Panc1 (cell line): ENCODE data around the gene SLAIN1. TPM values are rescaled to one million over a fixed set of nuclear protein-coding genes. Genes with fewer than 3 reads are reported as not detected.

Experiments used
- ATAC-seq: fragments of 200-7000 bp; cut with Tn5 transposase; 2 replicates; pipeline ENCODE4 v1.9.1; 2020; ENCODE audit warnings: mild to moderate bottlenecking, moderate library complexity
- BruUV-seq: library from RNA; stranded (reverse); fragments of 400-500 nt; replicated peaks from 2 replicates; lab custom pipeline; 2021; lab: Mats Ljungman, UMichigan
- CTCF ChIA-PET: fragments of 300-600 bp; sonication (Branson Sonifier 250); formaldehyde crosslinking; loops from one replicate; lab custom pipeline; 2022; ENCODE audit warnings: antibody characterized with exemption; lab: Charles Lee
- POLR2A ChIA-PET: fragments of 300-600 bp; sonication (Branson Sonifier 250); formaldehyde crosslinking; loops from one replicate; lab custom pipeline; 2022; ENCODE audit warnings: antibody characterized with exemption; lab: Charles Lee
- DNase-seq: peaks from one replicate; pipeline ENCODE4 v3.0.0-alpha.2; 2010; ENCODE audit warnings: low read depth, low spot score
- H3K27ac ChIP-seq: 2 replicates; pipeline ENCODE4 v1.5.1; 2011; ENCODE audit warnings: mild to moderate bottlenecking, low read length, inconsistent platforms
- H3K27me3 ChIP-seq: fragments of 200-500 bp; sonication (Bioruptor generic); 2 replicates; pipeline ENCODE4 v1.6.0; 2014; ENCODE audit warnings: low read length, inconsistent platforms; ENCODE audit not compliant: control insufficient read depth, insufficient read depth
- H3K36me3 ChIP-seq: fragments of 200-500 bp; sonication (Bioruptor generic); 2 replicates; pipeline ENCODE4 v1.5.1; 2014; ENCODE audit warnings: inconsistent platforms, mild to moderate bottlenecking, low read length, moderate library complexity; ENCODE audit not compliant: control insufficient read depth, insufficient read depth
- H3K4me1 ChIP-seq: 2 replicates; pipeline ENCODE4 v1.5.1; 2011; ENCODE audit warnings: inconsistent platforms, mild to moderate bottlenecking, low read length, moderate library complexity; ENCODE audit not compliant: control insufficient read depth, insufficient read depth
- H3K4me3 ChIP-seq, 2 experiments: 2 replicates each; pipeline ENCODE4 v1.5.1; 2011 to 2012; ENCODE audit warnings: low read depth in 2 of 2, low read length in 2 of 2, mild to moderate bottlenecking in 2 of 2, inconsistent platforms in 1 of 2, moderate library complexity in 1 of 2
- H3K9me3 ChIP-seq: fragments of 200-500 bp; sonication (Bioruptor generic); 2 replicates; pipeline ENCODE4 v1.5.1; 2014; ENCODE audit warnings: low read depth, mild to moderate bottlenecking, inconsistent platforms, low read length, moderate library complexity; ENCODE audit not compliant: control insufficient read depth, insufficient read depth
- POLR2AphosphoS5 ChIP-seq: IDR thresholded peaks from 2 replicates; pipeline ENCODE4 v1.6.1; 2012; ENCODE audit warnings: mild to moderate bottlenecking, low read depth, low read length, moderate library complexity
- SIN3A ChIP-seq: IDR thresholded peaks from 2 replicates; pipeline ENCODE4 v1.6.1; 2012; ENCODE audit warnings: low read depth, mild to moderate bottlenecking, low read length, moderate library complexity, borderline replicate concordance; ENCODE audit not compliant: insufficient read depth
- TCF7L2 ChIP-seq: IDR thresholded peaks from 2 replicates; pipeline ENCODE4 v1.6.1; 2011; ENCODE audit warnings: mild to moderate bottlenecking, low read depth, low read length, inconsistent platforms
- in situ Hi-C: cut with HindIII; loops from 2 replicates; pipeline ENCODE4 v1.10.0; 2016; ENCODE audit warnings: low sequenced_read_pairs, low pct_unique_long_range_greater_than_20kb
- intact Hi-C: fragments of 100-400 bp; cut with micrococcal nuclease; formaldehyde crosslinking; loops from one replicate; pipeline ENCODE4 v1.10.0; 2022; ENCODE audit not compliant: unreplicated experiment
- total RNA-seq: library from RNA; stranded (reverse); gene quantifications from one replicate; pipeline ENCODE4 v1.2.1, GENCODE V29; 2021; ENCODE audit not compliant: unreplicated experiment
- TF ChIP-seq, protein P1 (sequence below), 2 experiments: IDR thresholded peaks; 2 replicates each; pipeline ENCODE4 v1.6.1; 2011 to 2012; ENCODE audit warnings: low read depth in 2 of 2, control low read depth in 1 of 2, low read length in 1 of 2, mild to moderate bottlenecking in 1 of 2, moderate library complexity in 1 of 2; ENCODE audit not compliant: insufficient read depth in 1 of 2
- TF ChIP-seq, protein P2 (sequence below): fragments of 450-650 bp; IDR thresholded peaks from 2 replicates; pipeline ENCODE4 v1.5.1; 2017; ENCODE audit warnings: mild to moderate bottlenecking

SLAIN1 gene
- total RNA-seq, 1 experiment from 2014 or later = 0.49 TPM

DNA sequence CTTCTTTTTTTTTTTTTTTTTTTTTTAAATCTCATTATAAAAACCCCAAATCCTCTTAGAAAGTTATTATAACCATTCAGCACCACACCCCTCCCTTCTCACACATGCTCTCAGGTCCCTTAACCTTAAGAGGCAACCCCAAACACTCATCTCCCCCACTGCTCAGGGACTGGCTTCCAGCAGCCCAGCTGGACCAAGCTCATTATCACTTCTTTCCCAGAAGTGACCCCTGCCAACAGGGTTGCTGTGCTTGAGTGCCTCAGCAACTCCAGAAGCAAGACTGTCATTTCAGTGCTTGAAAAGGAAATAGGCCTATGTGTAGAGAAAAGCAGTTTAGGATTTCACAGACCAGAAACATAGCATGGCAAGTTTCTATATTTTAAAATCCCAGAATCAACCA, 84.3 kb downstream of the SLAIN1 start:
- ChIA-PET POLR2A (no interaction called here), CTCF (no interaction called here)
- DNase-seq (no peak), ATAC-seq (no peak)
- no peak overlapping the region for H3K4me3 ChIP-seq
- H3K27ac ChIP-seq = no peak overlapping the region
- in situ Hi-C loops (no loop called here), intact Hi-C loops (no loop called here)
- H3K27me3 ChIP-seq = no peaks in the 10 kb centered on the region
- no peaks in the 10 kb centered on the region for H3K36me3 ChIP-seq
- H3K9me3 ChIP-seq = no peaks in the 10 kb centered on the region
- no peak for TF ChIP-seq POLR2AphosphoS5
- TF ChIP-seq, protein P1, sequence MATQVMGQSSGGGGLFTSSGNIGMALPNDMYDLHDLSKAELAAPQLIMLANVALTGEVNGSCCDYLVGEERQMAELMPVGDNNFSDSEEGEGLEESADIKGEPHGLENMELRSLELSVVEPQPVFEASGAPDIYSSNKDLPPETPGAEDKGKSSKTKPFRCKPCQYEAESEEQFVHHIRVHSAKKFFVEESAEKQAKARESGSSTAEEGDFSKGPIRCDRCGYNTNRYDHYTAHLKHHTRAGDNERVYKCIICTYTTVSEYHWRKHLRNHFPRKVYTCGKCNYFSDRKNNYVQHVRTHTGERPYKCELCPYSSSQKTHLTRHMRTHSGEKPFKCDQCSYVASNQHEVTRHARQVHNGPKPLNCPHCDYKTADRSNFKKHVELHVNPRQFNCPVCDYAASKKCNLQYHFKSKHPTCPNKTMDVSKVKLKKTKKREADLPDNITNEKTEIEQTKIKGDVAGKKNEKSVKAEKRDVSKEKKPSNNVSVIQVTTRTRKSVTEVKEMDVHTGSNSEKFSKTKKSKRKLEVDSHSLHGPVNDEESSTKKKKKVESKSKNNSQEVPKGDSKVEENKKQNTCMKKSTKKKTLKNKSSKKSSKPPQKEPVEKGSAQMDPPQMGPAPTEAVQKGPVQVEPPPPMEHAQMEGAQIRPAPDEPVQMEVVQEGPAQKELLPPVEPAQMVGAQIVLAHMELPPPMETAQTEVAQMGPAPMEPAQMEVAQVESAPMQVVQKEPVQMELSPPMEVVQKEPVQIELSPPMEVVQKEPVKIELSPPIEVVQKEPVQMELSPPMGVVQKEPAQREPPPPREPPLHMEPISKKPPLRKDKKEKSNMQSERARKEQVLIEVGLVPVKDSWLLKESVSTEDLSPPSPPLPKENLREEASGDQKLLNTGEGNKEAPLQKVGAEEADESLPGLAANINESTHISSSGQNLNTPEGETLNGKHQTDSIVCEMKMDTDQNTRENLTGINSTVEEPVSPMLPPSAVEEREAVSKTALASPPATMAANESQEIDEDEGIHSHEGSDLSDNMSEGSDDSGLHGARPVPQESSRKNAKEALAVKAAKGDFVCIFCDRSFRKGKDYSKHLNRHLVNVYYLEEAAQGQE (IDR thresholded peaks at IDR 0.05; ENCODE audit: insufficient read depth in 1 of 2, low read depth in 2 of 2, low read length in 1 of 2) = no peak
- no TSS peak for BruUV-seq
- no peaks in the 10 kb centered on the region for H3K4me1 ChIP-seq

DNA sequence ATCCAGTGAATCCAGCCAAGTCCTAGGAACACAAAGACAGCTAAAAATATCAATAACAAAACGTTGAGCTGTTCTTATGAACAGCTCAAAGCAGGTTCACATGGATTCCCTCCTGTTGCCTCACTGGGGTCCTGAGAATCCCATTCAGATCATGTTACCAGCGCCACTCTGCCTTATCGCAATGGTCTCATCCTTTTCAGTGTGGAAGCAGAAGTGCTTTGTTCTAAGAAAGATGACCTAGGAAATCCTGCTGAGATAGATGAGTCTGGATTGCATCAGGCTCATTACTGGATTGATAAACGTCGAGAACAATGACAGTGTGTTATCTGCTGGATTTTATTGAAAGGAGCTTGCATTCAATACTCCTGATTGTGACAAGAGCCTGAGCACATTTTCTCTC, 87.0 kb downstream of the SLAIN1 start:
- in situ Hi-C loops (no loop called here), intact Hi-C loops (no loop called here)
- Histone ChIP-seq H3K4me3 (no peak overlapping the region), H3K4me1 (no peaks in the 10 kb centered on the region), H3K36me3 (no peaks in the 10 kb centered on the region), H3K27ac (no peak overlapping the region), H3K27me3 (no peaks in the 10 kb centered on the region), H3K9me3 (no peaks in the 10 kb centered on the region)
- TF ChIP-seq SIN3A (no peak), TCF7L2 (no peak), POLR2AphosphoS5 (no peak)
- TF ChIP-seq, protein P2, sequence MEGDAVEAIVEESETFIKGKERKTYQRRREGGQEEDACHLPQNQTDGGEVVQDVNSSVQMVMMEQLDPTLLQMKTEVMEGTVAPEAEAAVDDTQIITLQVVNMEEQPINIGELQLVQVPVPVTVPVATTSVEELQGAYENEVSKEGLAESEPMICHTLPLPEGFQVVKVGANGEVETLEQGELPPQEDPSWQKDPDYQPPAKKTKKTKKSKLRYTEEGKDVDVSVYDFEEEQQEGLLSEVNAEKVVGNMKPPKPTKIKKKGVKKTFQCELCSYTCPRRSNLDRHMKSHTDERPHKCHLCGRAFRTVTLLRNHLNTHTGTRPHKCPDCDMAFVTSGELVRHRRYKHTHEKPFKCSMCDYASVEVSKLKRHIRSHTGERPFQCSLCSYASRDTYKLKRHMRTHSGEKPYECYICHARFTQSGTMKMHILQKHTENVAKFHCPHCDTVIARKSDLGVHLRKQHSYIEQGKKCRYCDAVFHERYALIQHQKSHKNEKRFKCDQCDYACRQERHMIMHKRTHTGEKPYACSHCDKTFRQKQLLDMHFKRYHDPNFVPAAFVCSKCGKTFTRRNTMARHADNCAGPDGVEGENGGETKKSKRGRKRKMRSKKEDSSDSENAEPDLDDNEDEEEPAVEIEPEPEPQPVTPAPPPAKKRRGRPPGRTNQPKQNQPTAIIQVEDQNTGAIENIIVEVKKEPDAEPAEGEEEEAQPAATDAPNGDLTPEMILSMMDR = no peak
- TF ChIP-seq, protein P1 (IDR thresholded peaks at IDR 0.05; ENCODE audit: insufficient read depth in 1 of 2, low read depth in 2 of 2, low read length in 1 of 2) = no peak
- ATAC-seq (no peak), DNase-seq (no peak)
- CTCF ChIA-PET = no interaction called here
- BruUV-seq = no TSS peak
- POLR2A ChIA-PET = no interaction called here
